NCI-H2029 treated with DMSO at 0.1 percent for 48 hours (cell line): Measurements from ENCODE around the gene FBXO9.

Source experiments
- DNase-seq: peaks from one replicate; lab custom pipeline; 2025; lab: John Stamatoyannopoulos, UW

The FBXO9 gene

GRCh38 chr6:53095270-53095669 is 30.1 kb downstream of the FBXO9 start:
- DNase-seq, result no peak

GRCh38 chr6:53095716-53096115 is 30.5 kb downstream of the FBXO9 start:
- DNase-seq, result no peak

GRCh38 chr6:53100561-53100960 is 35.4 kb downstream of the FBXO9 start:
- no peak for DNase-seq

GRCh38 chr6:53101006-53101405 is 35.8 kb downstream of the FBXO9 start:
- no peak for DNase-seq

GRCh38 chr6:53103993-53104675 is 38.9 kb downstream of the FBXO9 start:
- no peak for DNase-seq

GRCh38 chr6:53104916-53105315 is 39.7 kb downstream of the FBXO9 start:
- DNase-seq, result no peak

GRCh38 chr6:53107091-53107490 is 41.9 kb downstream of the FBXO9 start:
- DNase-seq, result no peak

GRCh38 chr6:53109612-53110011 is 44.4 kb downstream of the FBXO9 start:
- DNase-seq, result no peak

- no peak for DNase-seq
These were observed 46.7 kb downstream of the FBXO9 start for GRCh38 chr6:53111865-53112264.

- DNase-seq, result peak; percentile 54
These were observed 47.2 kb downstream of the FBXO9 start for GRCh38 chr6:53112404-53112803.

GRCh38 chr6:53112871-53113270 is 47.7 kb downstream of the FBXO9 start:
- DNase-seq, result no peak

- no peak for DNase-seq
These were observed 48.5 kb downstream of the FBXO9 start for GRCh38 chr6:53113742-53114141.

- DNase-seq, result no peak
These were observed 49.9 kb downstream of the FBXO9 start for GRCh38 chr6:53115113-53115512.

GRCh38 chr6:53115741-53116140 is 50.5 kb downstream of the FBXO9 start:
- no peak for DNase-seq

GRCh38 chr6:53119349-53119748 is 54.1 kb downstream of the FBXO9 start:
- peak; percentile 13 for DNase-seq

- DNase-seq, result peak; percentile 32
These were observed 54.7 kb downstream of the FBXO9 start for GRCh38 chr6:53119772-53120409.

GRCh38 chr6:53124131-53124800 is 59.1 kb downstream of the FBXO9 start:
- DNase-seq, result no peak

- no peak for DNase-seq
These were observed 60.1 kb downstream of the FBXO9 start for GRCh38 chr6:53125276-53125675.

- DNase-seq, result no peak
These were observed 63.6 kb downstream of the FBXO9 start for GRCh38 chr6:53128842-53129241.

- no peak for DNase-seq
These were observed 65.5 kb downstream of the FBXO9 start for GRCh38 chr6:53130569-53131290.

GRCh38 chr6:53133961-53134360 is 68.8 kb downstream of the FBXO9 start:
- no peak for DNase-seq

- no peak for DNase-seq
These were observed 69.5 kb downstream of the FBXO9 start for GRCh38 chr6:53134601-53135235.
